A549 treated with DMSO at 1 μM for 4 hours (cell line): Measurements from ENCODE around the gene SLC25A41. TPM values are rescaled to one million over a fixed set of nuclear protein-coding genes. Genes with fewer than 3 reads are reported as not detected.

ENCODE experiments used
- total RNA-seq: library from RNA; stranded (reverse); fragments of 200-300 nt; extraction: Qiagen RNA extraction; gene quantifications from 5 replicates; pipeline ENCODE4 v1.2.3, GENCODE V29; 2022; ENCODE audit warnings: low read depth

Gene SLC25A41
- total RNA-seq = 0.13 to 0.20 TPM (median 0.16 TPM) in 4 of 5 replicates, not detected in the other

DNA sequence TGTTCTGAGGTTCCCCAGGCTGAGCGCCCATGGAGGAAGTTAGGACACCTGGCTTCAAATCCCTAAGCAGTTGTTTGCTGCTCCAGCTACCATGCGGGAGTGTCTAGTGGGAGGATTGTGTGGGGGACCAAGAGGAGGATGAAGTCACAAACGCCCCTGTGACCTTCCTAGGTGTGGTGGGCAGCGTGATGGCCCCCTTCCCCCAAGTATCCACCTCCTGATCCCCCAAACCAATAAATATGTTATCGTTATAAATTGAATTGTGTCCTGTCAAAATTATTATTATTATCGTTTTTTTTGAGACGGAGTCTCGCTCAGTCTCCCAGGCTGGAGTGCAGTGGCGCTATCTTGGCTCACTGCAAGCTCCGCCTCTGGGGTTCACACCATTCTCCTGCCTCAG is at the start of gene SLC25A41:
Gene SLC25A41 (minus strand): TSS at position 101 of the 400 bp plus-strand sequence. CDS start 70 bp downstream, at position 31.

DNA sequence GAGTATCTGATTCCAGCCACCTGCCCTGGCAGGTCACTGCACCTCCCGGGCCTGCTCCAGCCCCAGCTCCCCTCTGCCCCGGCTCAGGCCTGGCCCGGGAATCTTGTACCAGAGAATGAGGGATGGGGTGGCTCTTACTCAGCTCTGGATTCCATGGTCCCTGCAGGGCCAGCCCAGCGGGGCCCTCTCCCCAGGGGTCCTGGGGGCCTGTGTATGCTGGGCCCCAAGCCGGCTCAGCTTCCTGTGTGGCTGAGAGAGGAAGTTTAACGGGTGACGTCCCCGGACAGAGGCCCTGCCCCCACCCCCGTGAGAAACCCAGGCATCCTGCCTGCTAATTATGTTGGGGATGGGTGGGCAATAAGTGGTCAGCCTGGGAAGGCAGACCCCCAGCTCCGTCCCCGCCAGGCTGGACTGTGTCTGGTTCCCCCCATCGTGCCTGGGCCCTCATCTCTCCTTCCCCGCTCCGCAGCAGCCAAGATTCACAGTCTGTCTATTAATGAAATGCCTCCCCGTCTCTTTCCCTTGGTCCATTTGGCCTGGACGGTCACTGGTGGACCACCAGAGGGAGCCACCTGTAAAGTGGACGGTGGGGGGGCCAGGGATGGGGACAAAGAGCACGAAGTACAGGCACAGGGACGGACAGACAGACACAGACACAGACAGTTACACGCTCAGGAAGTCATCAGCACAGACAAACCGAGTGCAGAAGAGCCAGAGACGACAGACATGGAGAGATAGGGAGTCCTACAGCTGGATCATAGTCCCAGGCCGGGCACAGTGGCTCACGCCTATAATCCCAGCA is 48.2 kb upstream of the SLC25A41 start, which contains the start of gene DENND1C:
Gene DENND1C (minus strand): TSS at position 247 of the 802 bp plus-strand sequence. CDS start 92 bp downstream, at position 155.

DNA sequence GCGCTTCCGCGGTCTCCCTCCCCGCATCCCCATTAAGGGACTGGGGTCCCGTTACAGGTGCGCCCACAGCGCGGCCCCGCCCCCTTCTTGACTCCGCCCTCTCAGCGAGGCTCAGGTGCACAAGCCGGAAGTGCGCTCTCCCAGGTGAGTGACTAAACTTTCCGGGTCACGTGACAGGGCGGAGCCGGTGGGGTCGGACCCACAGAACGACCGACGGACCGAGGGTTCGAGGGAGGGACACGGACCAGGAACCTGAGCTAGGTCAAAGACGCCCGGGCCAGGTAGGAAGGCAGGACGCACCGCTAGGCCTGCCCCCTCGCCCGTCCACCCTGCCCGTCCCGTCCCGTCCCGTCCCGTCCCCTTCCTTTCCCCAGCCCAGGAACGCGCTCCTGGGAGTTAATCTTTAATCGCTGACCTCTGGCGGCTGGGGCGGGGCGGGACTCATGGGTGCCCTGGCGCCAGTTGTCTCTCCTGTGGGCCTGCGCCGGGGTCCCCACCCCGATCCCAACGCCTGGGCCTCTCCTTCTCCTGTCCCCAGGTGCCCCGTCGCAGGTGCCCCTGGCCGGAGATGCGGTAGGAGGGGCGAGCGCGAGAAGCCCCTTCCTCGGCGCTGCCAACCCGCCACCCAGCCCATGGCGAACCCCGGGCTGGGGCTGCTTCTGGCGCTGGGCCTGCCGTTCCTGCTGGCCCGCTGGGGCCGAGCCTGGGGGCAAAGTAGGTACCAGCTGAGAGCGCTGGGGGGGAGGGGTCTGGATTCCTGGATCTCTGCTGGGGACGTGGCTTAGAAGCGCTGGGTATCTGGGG is 30.7 kb upstream of the SLC25A41 start, which contains the start of gene CRB3:
Gene CRB3 (plus strand): TSS at position 202 of the 804 bp plus-strand sequence. CDS start 431 bp downstream, at position 633.

DNA sequence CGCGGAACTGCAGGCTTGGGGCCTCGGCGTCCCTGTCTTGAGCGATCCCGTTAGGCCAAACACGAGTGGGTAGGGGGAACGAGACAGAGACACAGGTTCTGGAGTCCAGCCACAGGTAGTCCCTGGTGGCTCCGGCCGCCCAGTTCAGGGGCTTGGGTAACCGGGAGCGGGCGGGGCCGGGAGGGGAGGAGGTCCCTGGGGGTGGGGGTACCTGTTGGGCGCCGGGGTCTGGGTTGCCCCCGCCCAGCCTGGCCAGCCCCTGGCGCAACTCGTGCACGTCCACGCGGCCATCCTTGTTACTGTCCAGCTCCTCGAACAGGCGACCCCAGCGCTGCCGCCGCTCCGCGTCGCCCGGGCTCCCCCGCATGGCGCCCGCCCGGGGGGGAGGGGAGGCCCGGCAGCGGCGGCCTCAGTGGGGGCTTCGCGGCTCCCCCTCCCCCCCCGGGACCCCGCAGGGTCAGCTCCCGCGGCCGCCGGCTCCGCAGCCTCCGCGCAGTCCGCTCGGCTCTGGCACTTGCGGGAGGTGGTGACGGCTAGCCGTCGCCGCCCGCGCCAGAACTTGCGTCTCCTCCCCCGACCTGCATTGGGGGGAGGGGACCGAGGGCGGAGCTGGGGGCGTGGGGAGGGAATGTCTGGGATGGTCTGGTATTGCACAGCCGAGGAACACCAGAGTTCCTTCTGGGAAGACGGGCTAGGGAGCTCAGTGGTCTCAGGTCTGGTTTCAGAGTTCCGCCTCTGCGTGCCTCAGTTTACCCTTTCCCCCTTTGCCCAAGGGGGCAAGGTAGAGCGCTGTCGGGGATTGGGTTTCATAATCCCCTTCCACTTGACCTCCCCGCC is 25.9 kb upstream of the SLC25A41 start, which contains the start of gene SLC25A23:
Gene SLC25A23 (minus strand): TSS at position 531 of the 837 bp plus-strand sequence. CDS start 164 bp downstream, at position 367.

DNA sequence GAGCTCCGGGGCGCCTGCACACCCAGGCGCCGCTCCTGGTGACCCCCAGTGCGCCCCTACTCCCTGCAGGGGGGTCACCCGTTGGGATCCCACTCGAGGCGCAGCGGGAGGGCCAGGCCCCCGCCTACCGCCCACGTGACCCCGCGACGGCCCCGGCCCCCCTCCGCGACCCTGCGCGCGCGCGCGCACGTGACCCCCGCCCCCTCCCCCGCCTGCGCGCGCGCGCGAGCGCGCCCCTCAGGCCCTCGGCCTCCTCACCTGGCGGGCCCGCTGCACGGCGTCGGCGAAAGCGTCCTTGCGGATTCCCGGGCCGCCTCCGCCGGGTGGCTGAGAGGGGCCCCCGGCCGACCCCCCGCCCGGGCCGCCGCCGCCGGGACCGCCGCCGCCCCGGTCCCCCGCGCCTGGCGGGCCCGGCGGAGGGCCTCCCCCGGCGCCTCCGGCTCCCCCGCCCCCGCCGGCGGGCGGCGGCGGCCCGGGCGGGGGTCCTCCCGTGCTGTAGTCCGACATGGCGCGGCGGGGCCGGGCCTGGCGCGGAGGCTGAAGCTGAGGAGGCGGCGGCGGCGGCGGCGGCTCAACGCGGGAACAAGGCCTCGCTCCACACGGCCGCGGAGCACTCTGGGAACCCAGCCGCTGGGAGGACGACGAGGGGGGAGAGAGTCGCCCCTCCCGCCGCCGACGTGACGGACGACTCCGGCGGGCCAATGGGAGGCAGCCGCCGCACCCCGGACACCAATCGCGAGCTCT is 9.2 kb downstream of the SLC25A41 start, which contains the start of gene KHSRP:
Gene KHSRP (minus strand): TSS at position 617 of the 744 bp plus-strand sequence. CDS start 110 bp downstream, at position 507.

DNA sequence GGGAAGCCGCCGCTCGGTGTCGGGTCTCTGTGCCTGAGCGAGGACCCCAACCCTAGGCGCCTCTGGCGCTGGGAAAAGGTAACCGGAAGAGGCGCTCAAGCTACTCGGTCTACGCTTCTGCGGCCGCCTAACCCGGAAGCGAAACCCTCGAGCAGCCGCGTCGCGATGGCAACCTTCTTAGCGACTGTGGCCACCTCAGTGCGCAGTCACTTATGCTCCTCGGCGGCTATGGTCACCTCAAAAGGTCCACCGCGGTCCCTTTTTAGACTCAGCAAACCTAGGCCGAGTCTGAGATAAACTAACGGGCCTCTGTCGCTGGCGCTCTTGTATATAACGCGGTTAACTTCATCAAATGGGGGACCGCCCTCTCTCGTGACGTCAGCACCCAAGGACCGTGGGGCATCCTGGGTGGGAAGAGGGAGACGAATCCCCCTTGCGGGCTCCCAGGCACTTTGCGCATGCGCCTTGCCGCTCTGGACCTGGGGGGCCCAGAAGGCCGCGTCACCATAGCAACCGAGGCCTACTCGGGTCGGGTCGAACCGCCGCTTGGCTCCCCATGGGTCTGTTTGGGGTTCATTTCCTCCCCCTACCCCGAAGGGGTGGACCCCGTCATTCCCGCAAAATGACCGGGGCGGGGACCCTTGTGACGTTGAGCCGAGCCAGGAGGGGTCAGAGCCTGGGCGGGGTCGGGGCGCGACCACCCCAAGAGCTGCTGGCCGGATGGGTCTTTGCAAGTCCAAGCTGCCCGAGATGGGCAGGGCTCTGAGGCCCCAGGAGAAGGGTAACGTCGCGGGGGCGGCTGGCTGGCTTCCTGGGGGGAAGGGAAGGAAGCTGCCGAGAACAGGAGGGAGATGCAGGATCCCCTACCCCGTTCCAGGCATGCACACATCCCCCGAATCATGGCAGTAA is 40.2 kb downstream of the SLC25A41 start, which contains the start of gene GTF2F1:
Gene GTF2F1 (minus strand): TSS at position 91 of the 909 bp plus-strand sequence. CDS start 169 bp downstream, outside the sequence.

Other genes with a start within 250 kb of the SLC25A41 start
- gene MLLT1, start 153.8 kb downstream of the SLC25A41 start, total RNA-seq = 12.7 to 25.2 TPM (median 21.3 TPM) in 5 replicates
- gene ACER1, start 100.2 kb downstream of the SLC25A41 start, total RNA-seq = not detected in 5 replicates
- gene CLPP, start 72.2 kb downstream of the SLC25A41 start, total RNA-seq = 47.8 to 73.0 TPM (median 66.4 TPM) in 5 replicates
- gene ALKBH7, start 61.0 kb downstream of the SLC25A41 start, total RNA-seq = 19.7 to 34.9 TPM (median 32.6 TPM) in 5 replicates
- gene PSPN, start 57.8 kb downstream of the SLC25A41 start, total RNA-seq = 0.41 to 1.1 TPM (median 0.88 TPM) in 5 replicates
- 55.2 to 62.8 TPM (median 60.7 TPM) in 5 replicates for gene GTF2F1, start 40.6 kb downstream of the SLC25A41 start, total RNA-seq
- gene KHSRP, start 9.0 kb downstream of the SLC25A41 start, total RNA-seq = 204 to 240 TPM (median 217 TPM) in 5 replicates
- 15.8 to 20.7 TPM (median 18.4 TPM) in 5 replicates for gene SLC25A23, start 26.0 kb upstream of the SLC25A41 start, total RNA-seq
- gene CRB3, start 30.5 kb upstream of the SLC25A41 start, total RNA-seq = 3.0 to 6.0 TPM (median 4.7 TPM) in 5 replicates
- 0.16 to 0.56 TPM (median 0.24 TPM) in 5 replicates for gene DENND1C, start 48.0 kb upstream of the SLC25A41 start, total RNA-seq
- 5.2 to 6.6 TPM (median 5.9 TPM) in 5 replicates for gene TUBB4A, start 68.5 kb upstream of the SLC25A41 start, total RNA-seq
- 5.4 to 8.2 TPM (median 6.7 TPM) in 5 replicates for gene TNFSF9, start 97.3 kb upstream of the SLC25A41 start, total RNA-seq
- gene CD70, start 157.4 kb upstream of the SLC25A41 start, total RNA-seq = 15.5 to 26.2 TPM (median 23.1 TPM) in 5 replicates
- gene TNFSF14, start 236.4 kb upstream of the SLC25A41 start, total RNA-seq = 0.05 to 0.09 TPM (median 0.08 TPM) in 4 of 5 replicates, not detected in the other